Measurements from ENCODE around the gene PXDN. TPM values are rescaled to one million over a fixed set of nuclear protein-coding genes. Genes with fewer than 3 reads are reported as not detected.
"Not testable (repeated sequence)": the region's sequence is repeated elsewhere in the genome, so short reads cannot be mapped to it uniquely, and the experiment has no call there.

PXDN gene
- polyA plus RNA-seq, 1 donor from 2014 or later: 0.16 TPM

GRCh38 chr2:1705557-1706076 lies 38.7 kb downstream of the PXDN start:
- peaks cover 0 to 2% (median 0%) of the 10 kb centered on the region in 3 donors for H3K4me1 Mint-ChIP-seq
- H3K4me3 Mint-ChIP-seq: no peak overlapping the region
- peaks cover 4% of the 10 kb centered on the region for H3K27me3 Mint-ChIP-seq
- no peaks in the 10 kb centered on the region for H3K36me3 Mint-ChIP-seq
- H3K9me3 Mint-ChIP-seq: no peaks in the 10 kb centered on the region
- no peak overlapping the region for H3K27ac Mint-ChIP-seq

GRCh38 chr2:1704631-1705556 lies 39.4 kb downstream of the PXDN start:
- no peak overlapping the region for H3K4me3 Mint-ChIP-seq
- H3K9me3 Mint-ChIP-seq: no peaks in the 10 kb centered on the region
- H3K27ac Mint-ChIP-seq: no peak overlapping the region
- H3K27me3 Mint-ChIP-seq: peaks cover 4% of the 10 kb centered on the region
- no peaks in the 10 kb centered on the region for H3K36me3 Mint-ChIP-seq
- peaks cover 0 to 2% (median 0%) of the 10 kb centered on the region in 3 donors for H3K4me1 Mint-ChIP-seq

- Mint-ChIP-seq H3K4me3 (peak overlapping the region in 1 of 4 donors; percentile 28), H3K36me3 (no peaks in the 10 kb centered on the region), H3K4me1 (no peaks in the 10 kb centered on the region), H3K27me3 (peaks cover 3% of the 10 kb centered on the region), H3K27ac (no peak overlapping the region), H3K9me3 (peaks cover 0 to 4% (median 3%) of the 10 kb centered on the region in 3 donors)
These were observed 42.1 kb downstream of the PXDN start for GRCh38 chr2:1702186-1702565.

- Mint-ChIP-seq H3K36me3 (no peaks in the 10 kb centered on the region), H3K4me3 (no peak overlapping the region)
These were observed 42.6 kb downstream of the PXDN start for GRCh38 chr2:1701556-1702185.

GRCh38 chr2:1701020-1701419 lies 43.3 kb downstream of the PXDN start:
- H3K36me3 Mint-ChIP-seq: no peaks in the 10 kb centered on the region
- no peaks in the 10 kb centered on the region for H3K4me1 Mint-ChIP-seq
- H3K27me3 Mint-ChIP-seq: peaks cover 2% of the 10 kb centered on the region
- no peak overlapping the region for H3K4me3 Mint-ChIP-seq
- peaks cover 3 to 14% (median 7%) of the 10 kb centered on the region in 3 donors for H3K9me3 Mint-ChIP-seq
- no peak overlapping the region for H3K27ac Mint-ChIP-seq

More at GRCh38 chr2:1701556-1702185, 42.6 kb downstream of the PXDN start:
- Mint-ChIP-seq H3K9me3 (peaks cover 0 to 7% (median 3%) of the 10 kb centered on the region in 3 donors), H3K4me1 (no peaks in the 10 kb centered on the region), H3K27me3 (peaks cover 3% of the 10 kb centered on the region), H3K27ac (no peak overlapping the region)

- H3K4me3 Mint-ChIP-seq, H3K36me3 Mint-ChIP-seq, H3K27ac Mint-ChIP-seq, H3K27me3 Mint-ChIP-seq, H3K4me1 Mint-ChIP-seq: not testable (repeated sequence)
- peaks cover 3 to 15% (median 7%) of the 10 kb centered on the region in 3 donors for H3K9me3 Mint-ChIP-seq
These were observed 43.9 kb downstream of the PXDN start for GRCh38 chr2:1700427-1700826.

GRCh38 chr2:1698188-1698945 lies 45.9 kb downstream of the PXDN start:
- Mint-ChIP-seq H3K27me3 (no peaks in the 10 kb centered on the region), H3K36me3 (no peaks in the 10 kb centered on the region), H3K9me3 (peaks cover 3 to 15% (median 7%) of the 10 kb centered on the region in 3 donors), H3K4me1 (no peaks in the 10 kb centered on the region), H3K27ac (no peak overlapping the region), H3K4me3 (no peak overlapping the region)

- H3K9me3 Mint-ChIP-seq: peaks cover 3 to 15% (median 7%) of the 10 kb centered on the region in 3 donors
- no peaks in the 10 kb centered on the region for H3K27me3 Mint-ChIP-seq
- H3K27ac Mint-ChIP-seq: peak overlapping the region in 1 of 3 donors; percentile 81
- no peak overlapping the region for H3K4me3 Mint-ChIP-seq
- H3K36me3 Mint-ChIP-seq: no peaks in the 10 kb centered on the region
- no peaks in the 10 kb centered on the region for H3K4me1 Mint-ChIP-seq
These were observed 46.7 kb downstream of the PXDN start for GRCh38 chr2:1697601-1698000.

GRCh38 chr2:1696472-1696871 lies 47.8 kb downstream of the PXDN start:
- H3K4me1 Mint-ChIP-seq: no peaks in the 10 kb centered on the region
- peaks cover 3 to 15% (median 7%) of the 10 kb centered on the region in 3 donors for H3K9me3 Mint-ChIP-seq
- H3K4me3 Mint-ChIP-seq: no peak overlapping the region
- H3K27ac Mint-ChIP-seq: no peak overlapping the region
- H3K27me3 Mint-ChIP-seq: no peaks in the 10 kb centered on the region
- H3K36me3 Mint-ChIP-seq: no peaks in the 10 kb centered on the region

- Mint-ChIP-seq H3K36me3 (no peaks in the 10 kb centered on the region), H3K27ac (no peak overlapping the region), H3K4me1 (no peaks in the 10 kb centered on the region), H3K27me3 (no peaks in the 10 kb centered on the region), H3K4me3 (no peak overlapping the region), H3K9me3 (peaks cover 3 to 15% (median 7%) of the 10 kb centered on the region in 3 donors)
These were observed 49.7 kb downstream of the PXDN start for GRCh38 chr2:1694371-1695271.

- Mint-ChIP-seq H3K27me3 (no peaks in the 10 kb centered on the region), H3K36me3 (no peaks in the 10 kb centered on the region), H3K4me1 (no peaks in the 10 kb centered on the region), H3K4me3 (no peak overlapping the region), H3K27ac (no peak overlapping the region), H3K9me3 (peaks cover 3 to 15% (median 7%) of the 10 kb centered on the region in 3 donors)
These were observed 50.6 kb downstream of the PXDN start for GRCh38 chr2:1693723-1694122.

- Mint-ChIP-seq H3K9me3 (peaks cover 3 to 11% (median 4%) of the 10 kb centered on the region in 3 donors), H3K27ac (no peak overlapping the region), H3K36me3 (no peaks in the 10 kb centered on the region), H3K4me1 (no peaks in the 10 kb centered on the region), H3K4me3 (no peak overlapping the region), H3K27me3 (peaks cover 2% of the 10 kb centered on the region)
These were observed 52.0 kb downstream of the PXDN start for GRCh38 chr2:1692342-1692741.

GRCh38 chr2:1691366-1691765 lies 52.9 kb downstream of the PXDN start:
- Mint-ChIP-seq H3K27me3 (peaks cover 3% of the 10 kb centered on the region), H3K27ac (no peak overlapping the region), H3K4me3 (no peak overlapping the region), H3K36me3 (no peaks in the 10 kb centered on the region), H3K4me1 (no peaks in the 10 kb centered on the region), H3K9me3 (peaks cover 3 to 4% (median 3%) of the 10 kb centered on the region in 3 donors)
